LoVo (cell line): Measurements from ENCODE around the gene MX2.
A peak's percentile ranks its signal among the peaks of the same experiment; 100 is the strongest.
"Not testable (repeated sequence)": the region's sequence is repeated elsewhere in the genome, so short reads cannot be mapped to it uniquely, and the experiment has no call there.

Experiments used
- DNase-seq: peaks from one replicate; pipeline ENCODE4 v3.0.0-alpha.2; 2016; ENCODE audit warnings: low spot score

The MX2 gene

DNA sequence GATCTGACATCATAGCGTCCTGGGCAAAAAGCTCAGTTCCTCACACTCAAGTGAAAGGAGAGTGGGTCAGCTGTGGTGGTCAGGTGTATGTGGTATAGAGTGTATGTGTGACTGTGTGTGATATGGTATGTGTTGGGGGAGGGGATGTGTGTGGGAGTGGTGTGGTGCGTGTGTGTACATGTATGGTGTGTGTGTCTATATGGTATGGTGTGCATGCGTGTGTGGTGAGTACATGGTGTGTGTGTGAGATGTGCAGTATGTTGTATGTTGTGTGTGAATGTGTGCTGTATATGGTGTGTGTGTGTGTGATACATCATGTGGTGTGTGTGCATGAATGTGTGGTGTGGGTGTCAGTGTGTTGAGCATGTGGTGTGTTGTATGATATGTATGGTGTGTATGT, 24.3 kb upstream of the MX2 start:
- no peak for DNase-seq

DNA sequence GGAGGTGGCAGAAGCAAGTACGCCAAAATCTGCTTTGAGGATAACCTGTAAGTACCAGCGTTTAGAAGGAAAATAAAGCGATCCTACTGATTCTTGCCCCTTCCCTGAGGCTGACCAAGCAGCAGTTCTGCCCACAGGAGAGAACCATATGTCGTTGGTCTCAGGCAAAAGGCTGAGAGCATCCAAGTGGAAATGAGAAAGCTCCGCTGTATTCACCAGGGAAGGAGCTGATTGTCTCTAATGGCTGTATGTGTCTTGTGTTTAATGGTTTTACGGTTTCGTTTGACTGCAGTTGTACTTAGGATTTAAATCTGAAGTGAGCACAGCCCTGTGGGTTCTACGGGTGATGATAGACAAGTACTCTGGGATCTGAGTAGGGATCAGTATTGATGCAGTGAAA, 23.4 kb upstream of the MX2 start:
- DNase-seq = no peak

DNA sequence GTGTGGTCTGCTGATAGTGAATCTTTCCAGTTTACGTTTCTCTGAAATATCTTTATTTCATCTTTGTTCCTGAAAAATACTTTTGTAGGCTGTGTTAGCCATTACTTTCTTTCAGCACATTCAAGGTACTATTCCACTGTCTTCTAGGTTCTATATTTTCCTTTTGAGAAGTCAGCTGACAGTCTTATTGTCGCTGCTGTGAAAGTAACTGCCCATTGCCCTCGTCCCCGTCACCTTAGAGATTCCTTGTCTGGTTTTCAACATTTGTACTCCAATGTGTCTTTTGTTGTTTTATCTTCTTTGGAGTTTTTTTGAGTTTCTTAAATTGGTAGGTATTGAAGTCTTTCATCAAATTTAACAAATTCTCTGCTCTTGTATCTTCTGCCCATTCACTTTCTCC, 19.8 kb upstream of the MX2 start:
- no peak for DNase-seq

- DNase-seq = no peak
Measured at GRCh38 chr21:41344146-41344545, 17.7 kb upstream of the MX2 start.

- DNase-seq = no peak
Measured at GRCh38 chr21:41345356-41345755, 16.5 kb upstream of the MX2 start.

- DNase-seq = peak; percentile 9
Measured at GRCh38 chr21:41345934-41346685, 15.7 kb upstream of the MX2 start.

GRCh38 chr21:41346758-41347157, 15.1 kb upstream of the MX2 start:
- no peak for DNase-seq

DNA sequence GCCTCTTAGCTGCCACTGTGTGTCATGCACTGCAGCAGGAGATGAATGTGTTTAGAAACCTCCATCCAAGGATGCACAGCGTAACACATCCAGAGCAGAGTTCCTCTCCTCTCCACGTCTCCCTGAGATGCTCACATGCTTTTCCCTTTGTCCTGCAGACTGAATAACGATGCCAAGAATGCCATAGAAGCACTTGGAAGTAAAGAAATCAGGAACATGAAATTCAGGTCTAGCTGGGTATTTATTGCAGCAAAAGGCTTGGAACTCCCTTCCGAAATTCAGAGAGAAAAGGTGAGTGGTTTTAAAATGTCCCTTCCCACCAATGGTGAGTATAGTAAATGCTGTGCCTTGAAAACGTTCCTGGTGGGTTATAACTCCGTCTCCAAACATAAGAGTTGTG, 13.4 kb upstream of the MX2 start:
- DNase-seq = no peak

DNA sequence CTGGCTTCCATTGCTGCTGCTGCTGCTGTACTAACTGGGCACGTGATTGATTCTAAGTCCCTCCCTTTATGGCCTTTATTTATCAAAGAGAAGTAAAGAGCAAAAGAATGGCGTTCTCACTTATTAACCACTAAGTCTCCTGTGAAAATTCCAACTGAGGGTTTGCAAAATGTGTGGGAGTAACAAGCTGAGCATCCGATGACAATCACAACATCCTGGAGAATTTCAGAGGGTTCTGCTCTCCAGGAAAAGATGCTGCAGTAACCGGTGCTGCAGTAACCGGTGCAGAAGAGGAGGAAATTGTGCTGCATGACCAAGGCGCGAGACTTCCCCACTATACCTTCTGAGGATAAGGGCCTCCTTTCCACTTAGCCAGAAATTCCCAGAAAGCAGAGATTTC, 12.7 kb upstream of the MX2 start:
- no peak for DNase-seq

- DNase-seq = no peak
Measured at GRCh38 chr21:41349619-41350390, 12.0 kb upstream of the MX2 start.

DNA sequence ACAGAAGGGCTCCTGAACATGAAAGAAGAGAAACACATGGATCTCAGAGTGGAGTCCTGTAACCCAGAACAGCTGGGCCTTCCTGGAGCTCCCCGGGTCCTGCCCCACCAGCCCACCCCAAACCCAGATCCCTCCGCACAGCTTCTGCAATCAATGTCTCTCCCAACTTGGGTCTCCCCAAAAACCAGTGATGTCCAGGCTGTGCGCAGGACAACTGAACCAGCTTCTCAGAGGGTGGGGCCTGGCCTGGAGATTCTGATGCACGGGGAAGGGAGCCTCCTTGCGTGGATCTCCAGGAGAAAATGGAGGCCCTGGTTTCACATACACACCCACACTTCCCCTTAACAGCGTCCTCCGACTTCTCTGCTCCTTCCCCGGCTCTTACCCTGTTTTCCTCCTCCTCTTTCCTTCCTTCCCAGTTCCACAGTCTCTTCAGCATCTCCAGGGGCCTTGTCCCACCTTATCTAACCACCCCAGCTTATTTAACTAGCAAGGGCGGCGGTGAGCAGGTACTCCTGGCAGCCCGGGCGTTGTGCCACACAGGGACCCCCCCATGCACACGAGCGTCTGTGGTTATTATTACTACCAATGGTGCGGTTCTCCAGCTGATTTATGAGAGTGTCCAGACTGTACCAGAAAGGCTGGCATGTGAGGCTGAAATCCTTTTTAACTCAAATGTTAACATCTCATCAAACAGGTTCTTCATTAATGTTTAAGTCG, 11.2 kb upstream of the MX2 start:
- no peak for DNase-seq

- no peak for DNase-seq
Measured at GRCh38 chr21:41357546-41357945, 4.3 kb upstream of the MX2 start.

DNA sequence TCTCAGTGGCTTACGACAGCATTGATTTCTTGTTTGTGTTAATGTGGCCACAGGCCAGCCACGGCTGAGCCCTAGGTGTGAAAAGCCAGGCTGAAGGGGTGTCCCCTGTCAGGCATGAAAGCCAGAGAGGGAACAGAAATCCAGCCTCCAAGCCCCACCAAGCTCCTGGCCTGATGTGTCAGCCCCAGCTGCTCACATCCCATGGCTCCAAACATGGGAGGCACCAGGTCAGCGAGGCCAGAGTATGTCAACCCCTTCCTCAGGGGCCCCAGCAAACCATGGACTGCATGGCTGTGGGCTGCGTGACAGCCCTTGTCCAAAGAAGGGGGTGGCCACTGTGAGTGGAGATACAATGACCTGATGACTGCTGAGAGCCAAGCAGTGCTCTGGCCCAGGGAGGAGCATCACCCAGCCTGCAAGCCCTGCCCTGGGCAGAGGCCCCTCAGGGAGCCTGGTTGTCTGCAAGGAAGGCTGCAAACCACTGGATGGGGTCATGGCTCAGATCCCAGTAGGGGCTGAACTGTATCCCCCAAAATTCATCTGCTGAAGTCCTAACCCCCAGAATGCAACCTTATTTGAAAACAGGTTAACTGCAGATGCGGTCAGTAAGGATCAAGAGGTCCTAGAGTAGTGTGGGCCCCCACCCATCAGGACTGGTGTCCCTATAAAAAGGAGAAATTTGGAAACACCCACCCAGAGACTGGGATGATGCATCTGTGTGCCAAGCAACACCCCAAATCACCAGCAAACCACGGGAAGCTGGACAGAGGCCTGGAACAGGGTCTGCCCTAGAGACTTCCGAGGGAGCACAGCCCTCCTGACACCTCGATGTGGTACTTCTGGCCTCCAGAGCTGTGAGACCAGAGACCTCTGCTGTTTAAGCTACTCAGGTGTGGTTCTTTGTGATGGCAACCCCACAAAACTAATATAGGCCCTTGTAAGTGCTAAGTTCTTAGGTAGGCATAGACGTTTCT, 3.3 kb upstream of the MX2 start:
- no peak for DNase-seq

- no peak for DNase-seq
Measured at GRCh38 chr21:41359286-41359685, 2.5 kb upstream of the MX2 start.

GRCh38 chr21:41359754-41360071, 2.1 kb upstream of the MX2 start:
- DNase-seq = not testable (repeated sequence)

DNA sequence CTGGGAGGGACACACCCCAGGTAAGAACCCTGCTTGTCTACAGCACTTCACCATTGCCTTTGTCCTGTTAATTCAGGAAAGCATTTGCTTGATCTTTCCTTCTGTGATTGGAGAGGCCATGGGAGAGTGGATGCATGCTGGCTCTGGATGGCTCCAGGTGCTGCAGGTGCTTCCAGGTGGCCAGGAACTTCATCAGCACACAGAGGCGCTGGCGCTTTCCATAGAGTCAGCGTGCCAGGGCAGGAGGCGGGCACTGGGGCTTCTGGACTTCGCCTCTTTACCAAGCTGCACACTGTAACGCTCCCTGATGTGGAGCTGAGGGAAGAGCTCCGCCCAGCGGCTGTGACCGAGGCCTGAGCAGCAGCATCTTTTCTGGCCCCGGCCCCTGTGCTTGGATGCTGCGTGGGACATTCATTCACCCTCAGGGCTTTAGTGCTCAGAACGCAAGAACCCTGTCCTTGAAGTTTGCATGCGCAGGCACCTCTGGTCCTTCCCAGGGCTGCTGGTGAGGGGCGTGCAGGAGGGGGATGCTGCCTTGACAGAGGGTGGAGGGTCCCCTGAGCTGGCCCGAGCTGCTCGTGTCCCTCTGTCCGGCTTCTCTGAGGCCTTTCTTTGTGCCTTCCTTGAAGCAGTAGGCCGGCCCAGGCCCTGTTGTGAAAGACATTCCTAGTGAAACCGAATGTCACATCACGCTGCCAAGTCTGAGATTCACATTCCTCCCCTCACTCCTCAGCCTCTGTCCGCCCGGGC, 1.6 kb upstream of the MX2 start:
- no peak for DNase-seq

DNA sequence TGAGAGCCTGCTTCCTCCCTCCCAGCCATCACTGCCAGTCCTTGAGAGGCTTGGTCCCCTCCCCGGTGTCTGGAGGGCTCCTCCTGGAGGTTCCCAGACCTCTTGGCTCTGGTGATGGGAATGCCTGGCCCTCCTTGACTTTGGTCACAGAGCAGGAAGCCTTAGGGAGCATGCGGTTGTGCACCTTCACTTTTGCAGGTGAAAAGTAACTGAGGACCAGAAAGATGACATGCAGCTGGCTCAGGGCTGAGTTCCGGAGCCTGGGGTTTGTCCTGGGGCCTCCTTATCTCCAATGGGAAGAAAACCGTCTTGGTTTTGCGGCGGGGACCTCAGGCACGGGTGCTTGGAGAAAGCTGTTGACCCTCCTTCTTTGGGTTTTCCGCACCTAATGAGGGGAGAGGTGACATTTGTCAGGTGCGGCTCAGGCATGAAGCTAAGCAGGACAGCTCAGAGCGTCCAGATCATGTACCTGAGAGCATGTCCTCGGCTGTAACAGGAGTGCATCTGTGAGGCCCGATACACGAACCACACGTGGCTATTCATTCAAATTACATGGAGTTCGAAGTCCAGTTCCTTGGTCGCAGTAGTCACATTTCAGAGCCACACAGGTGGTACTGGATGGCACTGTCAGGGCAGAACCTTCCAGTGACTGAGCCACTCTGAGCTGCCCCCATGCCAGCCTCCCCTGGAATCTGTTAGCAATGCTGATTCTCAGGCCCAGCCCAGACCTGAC, 608 bp upstream of the MX2 start:
- no peak for DNase-seq

DNA sequence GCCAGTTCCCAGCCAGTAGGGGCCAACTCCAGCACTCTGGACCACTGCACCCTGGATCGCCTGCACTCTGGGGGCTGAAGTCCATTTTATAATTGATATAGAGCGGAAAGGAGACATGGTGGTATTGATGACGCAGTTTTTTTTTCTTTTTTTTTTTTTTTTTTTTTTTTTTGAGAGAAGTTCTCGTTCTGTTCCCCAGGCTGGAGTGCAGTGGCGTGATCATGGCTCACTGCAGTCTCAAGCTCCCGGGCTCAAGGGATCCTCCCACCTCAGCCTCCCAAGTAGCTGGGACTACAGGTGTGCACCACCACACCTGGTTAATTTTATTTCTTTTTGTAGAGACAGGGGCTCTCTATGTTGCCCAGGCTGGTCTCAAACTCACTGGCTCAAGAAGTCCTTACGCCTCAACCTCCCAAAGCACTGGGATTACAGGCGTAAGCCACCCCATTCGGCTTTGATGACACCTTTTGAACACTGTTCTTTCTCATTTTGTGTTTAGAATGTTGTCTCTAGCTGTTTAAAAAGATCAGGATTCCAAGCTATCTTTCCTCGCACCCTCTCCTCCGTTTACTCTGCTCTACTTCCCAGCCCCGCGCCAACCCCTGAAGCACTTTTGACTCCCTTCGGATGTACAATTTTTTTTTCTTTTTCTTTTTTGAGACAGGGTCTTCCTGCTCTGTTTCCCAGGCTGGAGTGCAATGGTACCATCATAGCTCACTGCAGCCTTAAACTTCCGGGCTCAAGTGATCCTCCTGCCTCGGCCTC, 960 bp downstream of the MX2 start:
- DNase-seq = no peak

- no peak for DNase-seq
Measured at GRCh38 chr21:41363370-41364270, 1.8 kb downstream of the MX2 start.
